Prostate gland (tissue), 2 donors: ENCODE data around the gene NRXN2. TPM values are rescaled to one million over a fixed set of nuclear protein-coding genes. Genes with fewer than 3 reads are reported as not detected.

Experiments
- DNase-seq: peaks from one replicate; pipeline ENCODE4 v3.0.0-alpha.2; 2019; ENCODE audit warnings: low spot score
- H3K27ac ChIP-seq, 2 donors: fragments of 200-600 bp; sonication (generic); 2 replicates each; pipeline ENCODE4 v1.5.1; 2017 to 2019
- H3K27me3 ChIP-seq: fragments of 200-600 bp; sonication (generic); replicated peaks from 2 replicates; pipeline ENCODE4 v1.5.1; 2019; ENCODE audit not compliant: insufficient read depth
- H3K36me3 ChIP-seq, 2 donors: fragments of 200-600 bp; sonication (generic); 1 replicate in 1 of 2; 2 replicates in 1 of 2; pipeline versions ENCODE4 v1.5.1 to v1.8.1; 2017 to 2019
- H3K4me1 ChIP-seq: fragments of 200-600 bp; sonication (generic); replicated peaks from 2 replicates; pipeline ENCODE4 v1.5.1; 2019
- H3K4me3 ChIP-seq, 2 donors: fragments of 200-600 bp; sonication (generic); 2 replicates each; pipeline ENCODE4 v1.5.1; 2017 to 2019
- H3K9me3 ChIP-seq: fragments of 200-600 bp; sonication (generic); 2 replicates; pipeline ENCODE4 v1.5.1; 2017
- POLR2A ChIP-seq: fragments of 450-650 bp; IDR thresholded peaks from one replicate; pipeline ENCODE4 v1.6.1; 2016; ENCODE audit warnings: antibody characterized with exemption, mild to moderate bottlenecking
- POLR2AphosphoS5 ChIP-seq: sonication (generic); formaldehyde crosslinking; IDR thresholded peaks from one replicate; pipeline ENCODE4 v1.6.1; 2017; ENCODE audit warnings: antibody characterized with exemption
- WGBS: methylation state at CpG from one replicate; pipeline ENCODE4 v1.1.5; 2018; 5-methylcytosine and 5-hydroxymethylcytosine counted together
- intact Hi-C: fragments of 100-400 bp; cut with DNase I; formaldehyde crosslinking; loops from one replicate; pipeline ENCODE4 v1.14.2; 2022
- total RNA-seq, 2 donors: library from RNA; depleted of rRNA; stranded (reverse); fragments of >200 nt; gene quantifications; one replicate each; pipeline ENCODE4 v1.1.0, GENCODE V29; 2016
- TF ChIP-seq, protein P1 (sequence below), 4 experiments: fragments of 200-600 bp in 2 of 4; fragments of 450-650 bp in 2 of 4; sonication (generic) in 2 of 4; IDR thresholded peaks; 1 replicate in 3 of 4; 2 replicates in 1 of 4; pipeline ENCODE4 v1.5.1; 2016 to 2019; ENCODE audit warnings: antibody characterized with exemption in 4 of 4, mild to moderate bottlenecking in 2 of 4, moderate library complexity in 2 of 4

The NRXN2 gene
- total RNA-seq, 2 donors from 2014 or later, result 0.46 to 26.8 TPM

DNA sequence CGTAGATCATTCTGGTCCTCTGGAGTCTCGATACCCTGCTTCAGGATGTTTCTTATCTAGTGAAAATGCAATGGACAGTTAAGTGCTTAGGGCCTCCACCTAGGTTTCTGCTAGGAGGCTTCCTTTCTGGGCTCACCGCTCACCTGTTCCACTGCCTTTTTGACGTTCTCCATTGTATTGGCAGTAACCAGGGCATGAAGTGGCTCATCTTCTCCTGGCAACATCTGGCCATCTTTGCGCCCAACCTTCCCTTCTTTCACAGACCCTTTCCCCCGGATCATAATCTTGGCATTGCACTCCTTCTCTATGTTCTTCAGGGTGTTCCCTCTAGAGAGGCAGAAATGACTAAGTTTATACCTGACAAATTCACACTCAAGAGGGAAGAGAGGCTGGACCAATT lies 46.3 kb upstream of the NRXN2 start:
- Histone ChIP-seq H3K9me3 (no peaks in the 10 kb centered on the region), H3K4me3 (no peak overlapping the region), H3K4me1 (peaks cover 10% of the 10 kb centered on the region), H3K36me3 (peaks cover 41 to 72% of the 10 kb centered on the region in 2 donors), H3K27me3 (no peaks in the 10 kb centered on the region), H3K27ac (no peak overlapping the region)
- no peak for TF ChIP-seq POLR2AphosphoS5
- TF ChIP-seq POLR2A, result no peak
- TF ChIP-seq, protein P1, sequence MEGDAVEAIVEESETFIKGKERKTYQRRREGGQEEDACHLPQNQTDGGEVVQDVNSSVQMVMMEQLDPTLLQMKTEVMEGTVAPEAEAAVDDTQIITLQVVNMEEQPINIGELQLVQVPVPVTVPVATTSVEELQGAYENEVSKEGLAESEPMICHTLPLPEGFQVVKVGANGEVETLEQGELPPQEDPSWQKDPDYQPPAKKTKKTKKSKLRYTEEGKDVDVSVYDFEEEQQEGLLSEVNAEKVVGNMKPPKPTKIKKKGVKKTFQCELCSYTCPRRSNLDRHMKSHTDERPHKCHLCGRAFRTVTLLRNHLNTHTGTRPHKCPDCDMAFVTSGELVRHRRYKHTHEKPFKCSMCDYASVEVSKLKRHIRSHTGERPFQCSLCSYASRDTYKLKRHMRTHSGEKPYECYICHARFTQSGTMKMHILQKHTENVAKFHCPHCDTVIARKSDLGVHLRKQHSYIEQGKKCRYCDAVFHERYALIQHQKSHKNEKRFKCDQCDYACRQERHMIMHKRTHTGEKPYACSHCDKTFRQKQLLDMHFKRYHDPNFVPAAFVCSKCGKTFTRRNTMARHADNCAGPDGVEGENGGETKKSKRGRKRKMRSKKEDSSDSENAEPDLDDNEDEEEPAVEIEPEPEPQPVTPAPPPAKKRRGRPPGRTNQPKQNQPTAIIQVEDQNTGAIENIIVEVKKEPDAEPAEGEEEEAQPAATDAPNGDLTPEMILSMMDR (IDR thresholded peaks at IDR 0.05), result no peak
- DNase-seq, result no peak
- intact Hi-C loops, result no loop called here
- 91% methylated on average over 6 of the region's 6 CpGs for WGBS

DNA sequence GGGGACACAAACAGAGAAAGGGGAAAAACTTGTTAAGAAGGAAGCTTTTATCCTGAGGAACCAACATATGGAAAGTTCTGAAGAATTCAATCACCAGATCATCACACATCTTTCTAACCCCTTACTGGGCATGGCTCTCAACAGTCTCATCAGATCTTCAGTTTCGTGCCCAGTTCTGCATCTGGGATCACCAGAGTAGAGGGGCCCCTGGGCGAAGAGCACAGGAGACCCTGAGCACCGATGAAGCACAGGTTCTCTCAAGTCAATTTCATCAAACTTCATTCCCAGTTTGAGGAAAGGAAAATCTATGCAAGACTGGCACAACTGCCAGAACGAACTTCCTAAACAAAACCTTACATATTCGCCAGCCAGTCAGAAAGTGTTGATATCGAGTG lies 45.3 kb upstream of the NRXN2 start:
- Histone ChIP-seq H3K9me3 (no peaks in the 10 kb centered on the region), H3K27me3 (no peaks in the 10 kb centered on the region), H3K36me3 (peaks cover 41 to 65% of the 10 kb centered on the region in 2 donors), H3K4me3 (no peak overlapping the region), H3K4me1 (peaks cover 7% of the 10 kb centered on the region), H3K27ac (no peak overlapping the region)
- intact Hi-C loops, result no loop called here
- 81% methylated on average over 6 of the region's 6 CpGs for WGBS
- TF ChIP-seq, protein P1 (IDR thresholded peaks at IDR 0.05), result no peak
- TF ChIP-seq POLR2AphosphoS5 (no peak), POLR2A (no peak)
- no peak for DNase-seq

DNA sequence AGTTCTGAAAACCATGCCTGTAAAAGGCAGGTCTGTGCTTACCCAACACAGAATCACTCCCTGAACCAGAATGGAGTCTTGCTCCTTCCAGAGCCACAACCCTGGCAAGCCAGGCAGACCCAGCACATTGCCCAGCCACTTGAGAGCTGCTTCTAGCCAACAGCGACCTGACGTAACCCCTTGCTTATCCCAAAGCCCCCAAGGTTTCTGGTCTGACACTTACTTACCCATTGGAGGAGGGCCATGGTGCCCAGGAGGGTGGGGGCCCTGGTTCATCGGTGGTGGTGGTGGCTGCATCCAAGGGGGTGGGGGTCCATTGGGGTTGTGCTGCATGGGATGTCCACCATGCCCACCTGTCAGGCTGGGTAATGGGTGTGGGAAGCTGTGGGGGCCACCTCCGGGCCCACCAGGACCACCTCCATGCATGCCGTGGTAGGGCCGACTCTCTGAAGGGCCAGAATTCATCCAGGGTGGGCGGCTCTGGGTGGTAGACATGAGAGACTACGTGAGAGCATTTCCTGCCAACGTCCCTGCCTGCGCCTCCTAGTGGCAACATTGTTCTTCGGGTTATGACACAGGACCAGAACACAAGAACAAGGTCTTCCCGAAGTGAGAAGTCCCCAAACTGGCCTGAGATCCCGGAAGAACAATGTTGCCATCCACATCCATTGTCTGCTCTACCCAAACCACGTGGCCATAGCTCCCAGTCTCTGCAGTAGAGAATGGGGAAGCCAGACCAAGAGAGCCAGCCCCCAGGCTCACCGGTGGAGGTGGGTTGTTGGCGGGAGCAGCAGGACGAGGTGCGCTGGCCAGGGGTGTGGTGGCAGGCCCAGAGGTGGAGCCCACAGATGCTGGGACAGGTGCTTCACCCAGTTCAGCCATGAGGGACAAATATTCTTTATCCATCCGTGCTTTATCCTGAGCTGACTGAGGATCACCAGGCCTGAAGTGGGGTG lies 44.6 kb upstream of the NRXN2 start:
- H3K4me1 ChIP-seq, result peaks cover 6% of the 10 kb centered on the region
- H3K9me3 ChIP-seq, result no peaks in the 10 kb centered on the region
- TF ChIP-seq POLR2AphosphoS5, result no peak
- TF ChIP-seq, protein P1 (IDR thresholded peaks at IDR 0.05), result peak; percentile 48 to 76 (median 64)
- TF ChIP-seq POLR2A, result no peak
- H3K27ac ChIP-seq, result peak overlapping the region in 1 of 2 donors; percentile 8
- DNase-seq, result no peak
- WGBS, result 48% methylated on average over 19 of the region's 19 CpGs
- no peak overlapping the region for H3K4me3 ChIP-seq
- H3K36me3 ChIP-seq, result peaks cover 41 to 60% of the 10 kb centered on the region in 2 donors
- intact Hi-C loops, result no loop called here
- no peaks in the 10 kb centered on the region for H3K27me3 ChIP-seq

DNA sequence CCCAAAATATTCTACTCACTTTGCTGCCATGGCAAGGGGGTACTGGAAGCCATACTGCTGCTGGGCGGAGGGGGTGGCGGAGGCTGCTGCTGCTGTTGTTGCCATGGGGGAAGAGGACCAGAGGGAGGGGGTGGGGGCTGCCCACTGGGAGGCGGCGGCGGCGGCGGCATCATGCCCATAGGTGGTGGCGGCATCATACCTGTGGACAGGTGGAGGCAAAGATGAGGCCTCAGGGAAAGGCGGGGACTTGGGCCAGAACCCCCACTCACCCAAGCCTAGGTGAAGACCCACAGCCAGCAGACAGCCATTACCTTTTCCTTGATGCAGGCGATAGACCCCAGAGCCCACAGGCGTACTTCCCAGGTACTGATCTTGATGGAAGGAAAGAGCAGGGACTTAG lies 43.9 kb upstream of the NRXN2 start:
- Histone ChIP-seq H3K4me1 (peaks cover 6% of the 10 kb centered on the region), H3K27ac (no peak overlapping the region), H3K27me3 (no peaks in the 10 kb centered on the region), H3K9me3 (no peaks in the 10 kb centered on the region), H3K36me3 (peaks cover 41 to 59% of the 10 kb centered on the region in 2 donors), H3K4me3 (no peak overlapping the region)
- WGBS, result 96% methylated on average over 11 of the region's 11 CpGs
- intact Hi-C loops, result no loop called here
- DNase-seq, result no peak
- TF ChIP-seq POLR2A, result no peak
- no peak for TF ChIP-seq POLR2AphosphoS5
- TF ChIP-seq, protein P1 (IDR thresholded peaks at IDR 0.05), result no peak
